HFF-Myc (cell line): ENCODE data around the gene HSD17B14.
"Not testable (repeated sequence)": the region's sequence is repeated elsewhere in the genome, so short reads cannot be mapped to it uniquely, and the experiment has no call there.

ENCODE experiments used
- DNase-seq: peaks from one replicate; pipeline ENCODE4 v3.0.0-alpha.2; 2011; ENCODE audit warnings: low read depth; ENCODE audit errors: extremely low read depth
- H3K4me3 ChIP-seq: replicated peaks from 2 replicates; pipeline ENCODE4 v1.5.1; 2011; ENCODE audit warnings: low read depth, mild to moderate bottlenecking, control low read depth, low read length
- CTCF ChIP-seq: IDR thresholded peaks from 2 replicates; pipeline ENCODE4 v1.5.1; 2012; ENCODE audit warnings: mild to moderate bottlenecking, low read depth, low read length, control low read depth; ENCODE audit errors: missing control alignments

The HSD17B14 gene

DNA sequence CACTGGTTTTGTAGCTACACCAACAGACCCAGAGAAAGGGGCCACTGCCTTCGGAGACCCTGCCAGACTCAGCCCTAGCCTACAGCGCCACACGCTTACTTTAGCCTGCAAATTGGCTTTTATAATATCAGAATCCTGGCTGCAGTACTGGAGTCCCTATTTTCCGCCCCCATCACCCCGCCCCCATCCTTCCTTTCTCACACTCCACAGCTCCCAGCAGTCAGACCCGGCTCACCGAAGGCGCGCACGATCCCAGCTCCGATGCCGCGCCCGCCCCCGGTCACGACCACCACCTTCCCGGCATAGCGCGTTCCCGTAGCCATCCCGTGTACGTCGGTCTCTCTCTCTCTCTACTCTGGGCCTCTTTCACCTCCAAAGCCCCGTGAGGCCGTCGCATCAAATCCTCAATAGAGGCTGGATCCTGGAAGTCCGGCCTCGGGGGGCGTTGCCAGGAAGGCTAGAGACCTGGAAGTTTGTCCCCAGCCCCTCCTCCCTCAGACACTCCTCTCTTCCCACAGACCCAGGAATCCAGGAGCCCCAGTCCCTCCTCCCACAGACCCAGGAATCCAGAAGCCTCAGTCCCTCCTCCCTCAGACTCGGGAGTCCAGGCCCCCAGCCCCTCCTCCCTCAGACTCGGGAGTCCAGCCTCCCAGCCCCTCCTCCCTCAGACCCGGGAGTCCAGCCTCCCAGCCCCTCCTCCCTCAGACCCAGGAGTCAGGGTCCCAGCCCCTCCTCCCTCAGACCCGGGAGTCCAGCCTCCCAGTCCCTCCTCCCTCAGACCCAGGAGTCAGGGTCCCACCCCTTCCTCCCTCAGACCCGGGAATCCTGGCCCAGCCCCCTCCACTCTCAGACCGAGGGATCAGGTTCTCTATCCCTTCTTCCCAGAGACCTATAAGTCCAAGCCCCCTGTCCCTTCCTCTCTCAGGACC lies at the start of gene HSD17B14:
HSD17B14 (minus strand) TSS at position 403 of the 929 bp plus-strand sequence; CDS start at position 323, 80 bp downstream.
- no peak for TF ChIP-seq CTCF
- DNase-seq: no peak
- peak within 1 kb of the TSS; percentile 33 for H3K4me3 ChIP-seq

DNA sequence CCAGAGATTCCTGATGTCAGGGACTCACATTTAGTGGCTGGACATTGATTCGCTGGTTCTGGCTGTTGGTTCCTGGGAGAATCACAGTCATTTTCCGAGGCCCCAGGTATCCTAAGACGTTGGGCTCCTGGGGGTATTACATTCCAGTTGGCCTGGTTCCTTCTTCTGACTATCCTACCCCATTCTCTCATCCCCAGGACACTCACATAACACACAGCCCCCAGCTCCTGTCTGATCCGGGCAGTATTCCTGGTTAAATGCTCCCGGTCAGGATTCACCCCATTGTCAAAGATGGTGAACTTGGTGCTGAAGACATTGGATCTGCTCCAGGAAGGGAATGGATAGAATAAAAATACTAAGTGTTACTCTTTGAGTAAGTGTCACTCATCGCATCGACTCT lies 47.4 kb upstream of the HSD17B14 start:
- no peak for TF ChIP-seq CTCF

GRCh38 chr19:48881741-48882657 lies 45.7 kb upstream of the HSD17B14 start:
- no peak overlapping the region for H3K4me3 ChIP-seq
- DNase-seq: no peak
- no peak for TF ChIP-seq CTCF

More for the DNA sequence above, 47.4 kb upstream of the HSD17B14 start:
- no peak overlapping the region for H3K4me3 ChIP-seq
- no peak for DNase-seq

DNA sequence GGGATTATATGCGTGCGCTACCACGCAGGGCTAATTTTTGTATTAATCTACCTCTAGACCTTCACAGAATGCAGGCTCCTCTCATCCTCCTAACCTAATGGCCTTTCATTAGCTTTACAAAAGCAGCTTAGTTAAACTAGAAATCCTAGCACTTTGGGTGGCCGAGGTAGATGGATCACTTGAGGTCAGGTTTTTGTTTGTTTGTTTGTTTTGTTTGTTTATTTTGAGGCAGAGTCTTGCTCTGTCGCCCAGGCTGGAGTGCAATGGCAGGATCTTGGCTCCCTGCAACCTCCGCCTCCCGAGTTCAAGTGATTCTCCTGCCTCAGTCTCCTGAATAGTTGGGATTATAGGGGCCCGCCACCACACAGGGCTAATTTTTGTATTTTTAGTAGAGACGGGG lies 43.4 kb upstream of the HSD17B14 start:
- DNase-seq, H3K4me3 ChIP-seq: not testable (repeated sequence)

DNA sequence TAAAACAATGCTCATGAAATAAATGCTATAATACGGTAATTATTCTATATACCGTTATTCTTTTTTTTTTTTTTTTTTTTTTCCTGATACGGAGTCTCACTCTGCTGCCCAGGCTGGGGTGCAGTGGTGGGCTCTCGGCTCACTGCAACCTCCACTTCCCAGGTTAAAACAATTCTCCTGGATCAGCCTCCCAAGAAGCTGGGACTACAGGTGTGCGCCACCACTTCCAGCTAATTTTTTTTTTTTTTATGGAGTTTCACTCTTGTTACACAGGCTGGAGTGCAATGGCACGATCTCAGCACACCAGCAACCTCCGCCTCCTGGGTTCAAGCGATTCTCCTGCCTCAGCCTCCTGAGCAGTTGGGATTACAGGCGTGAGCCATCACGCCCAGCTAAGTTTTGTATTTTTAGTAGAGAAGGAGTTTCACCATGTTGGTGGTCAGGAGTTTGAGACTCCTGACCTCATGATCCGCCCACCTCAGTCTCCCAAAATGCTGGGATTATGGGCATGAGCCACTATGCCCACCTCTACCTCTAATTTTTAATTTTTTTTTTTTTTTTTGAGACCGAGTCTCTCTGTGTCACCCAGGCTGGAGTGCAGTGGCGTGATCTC lies 42.8 kb upstream of the HSD17B14 start:
- TF ChIP-seq CTCF: no peak
- no peak for DNase-seq
- no peak overlapping the region for H3K4me3 ChIP-seq

DNA sequence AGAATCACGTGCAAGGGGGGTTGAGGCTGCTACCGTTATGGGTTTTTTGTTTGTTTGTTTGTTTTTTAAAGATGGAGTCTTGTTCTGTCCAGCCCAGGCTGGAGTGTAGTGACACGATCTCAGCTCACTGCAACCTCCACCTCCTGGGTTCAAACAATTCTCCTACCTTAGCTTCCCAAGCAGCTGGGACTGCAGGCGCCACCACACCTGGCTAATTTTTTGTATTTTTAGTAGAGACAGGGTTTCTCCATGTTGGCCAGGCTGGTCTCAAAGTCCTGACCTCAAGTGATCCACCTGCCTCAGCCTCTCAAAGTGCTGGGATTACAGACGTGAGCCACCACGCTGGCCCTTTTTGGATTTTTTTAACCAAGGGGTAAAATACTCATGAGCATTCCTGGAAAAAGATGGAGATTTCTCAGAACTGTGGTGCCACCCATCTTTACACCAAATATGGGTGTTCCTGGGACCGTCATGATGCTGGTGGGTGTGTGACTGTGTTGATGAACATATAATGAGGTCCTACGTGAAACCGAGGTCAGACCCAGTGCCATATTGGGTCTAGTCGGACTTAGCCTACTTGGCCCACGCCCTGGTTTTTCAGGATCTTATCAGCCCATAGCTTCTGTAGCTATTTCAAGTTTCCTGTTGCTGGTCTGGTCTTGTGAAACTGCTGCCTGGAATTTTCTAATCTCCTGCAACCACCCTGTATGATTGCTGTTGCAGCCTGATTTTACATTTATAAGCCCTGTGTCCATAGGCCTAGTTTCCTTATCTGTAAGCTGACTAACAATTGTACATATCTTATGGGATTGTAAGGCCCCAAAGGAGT lies 42.1 kb upstream of the HSD17B14 start:
- no peak for TF ChIP-seq CTCF
- H3K4me3 ChIP-seq: no peak overlapping the region
- no peak for DNase-seq
